A549 (cell line): Measurements from ENCODE around the gene ARHGAP10. TPM values are rescaled to one million over a fixed set of nuclear protein-coding genes. Genes with fewer than 3 reads are reported as not detected.

Source experiments
- ATAC-seq, 2 experiments: fragments of 200-7000 bp in 1 of 2; fragments of >200 bp in 1 of 2; cut with Nextera tagmentation in 1 of 2; cut with Tn5 transposase in 1 of 2; 3 replicates each; pipeline versions ENCODE4 v1.8.0 to v1.9.1; 2018 to 2020; ENCODE audit warnings: mild to moderate bottlenecking in 1 of 2, moderate library complexity in 1 of 2
- CTCF ChIA-PET: fragments of 300-600 bp; sonication (Branson Sonifier 250); formaldehyde crosslinking; extraction: SDS; loops from one replicate; lab custom pipeline; 2021; ENCODE audit warnings: antibody characterized with exemption, inconsistent platforms; lab: Yijun Ruan, JAX
- POLR2A ChIA-PET: fragments of 350-600 bp; formaldehyde crosslinking; extraction: SDS; loops from one replicate; lab custom pipeline; 2021; ENCODE audit warnings: antibody characterized with exemption, inconsistent platforms; lab: Yijun Ruan, JAX
- DNase-seq, 2 experiments: peaks; one replicate each; pipeline versions ENCODE4 v3.0.0 to v3.0.0-alpha.2; 2011 to 2016; ENCODE audit warnings: low read depth in 1 of 2, low spot score in 1 of 2
- FAIRE-seq: peaks from 2 replicates; lab custom pipeline; 2011; peaks lifted over from hg19 to GRCh38; lab: Jason Lieb, UNC
- H3K27ac ChIP-seq, 2 experiments: fragments of >200 bp; sonication (Bioruptor Twin); formaldehyde crosslinking; 3 replicates each; pipeline ENCODE4 v1.5.1; 2016 to 2017
- H3K4me1 ChIP-seq: fragments of >200 bp; sonication (Bioruptor Twin); formaldehyde crosslinking; 3 replicates; pipeline ENCODE4 v1.6.1; 2016
- H3K4me2 ChIP-seq: fragments of >200 bp; sonication (Bioruptor Twin); formaldehyde crosslinking; 3 replicates; pipeline ENCODE4 v1.6.1; 2016
- H3K4me3 ChIP-seq: fragments of >200 bp; sonication (Bioruptor Twin); formaldehyde crosslinking; 3 replicates; pipeline ENCODE4 v1.5.1; 2016
- H3K9me3 ChIP-seq: fragments of >200 bp; sonication (Bioruptor Twin); formaldehyde crosslinking; 3 replicates; pipeline ENCODE4 v1.6.1; 2016
- BHLHE40 ChIP-seq: IDR thresholded peaks from 2 replicates; pipeline ENCODE4 v1.6.1; 2012; ENCODE audit warnings: low read depth, low read length, inconsistent platforms
- CBX2 ChIP-seq: fragments of 200-600 bp; sonication (generic); IDR thresholded peaks from 2 replicates; pipeline ENCODE4 v1.6.1; 2016; ENCODE audit warnings: low read depth, mild to moderate bottlenecking, borderline replicate concordance
- CBX8 ChIP-seq: fragments of 200-600 bp; sonication (generic); IDR thresholded peaks from 2 replicates; pipeline ENCODE4 v1.6.1; 2016
- CEBPB ChIP-seq, 2 experiments: fragments of >200 bp in 1 of 2; sonication (Bioruptor Twin) in 1 of 2; formaldehyde crosslinking in 1 of 2; IDR thresholded peaks; 2 replicates each; pipeline ENCODE4 v1.6.1; 2012 to 2016
- EHF ChIP-seq: fragments of 250-450 bp; sonication (Bioruptor Pico); IDR thresholded peaks from 2 replicates; pipeline ENCODE4 v1.5.0; 2020; ENCODE audit warnings: mild to moderate bottlenecking
- EP300 ChIP-seq, 2 experiments: fragments of >200 bp; sonication (Bioruptor Twin); formaldehyde crosslinking; IDR thresholded peaks; 2 replicates in 1 of 2; 3 replicates in 1 of 2; pipeline ENCODE4 v1.6.1; 2016 to 2017
- ESRRA ChIP-seq: fragments of 150-350 bp; IDR thresholded peaks from 2 replicates; pipeline ENCODE4 v1.6.1; 2014; ENCODE audit warnings: mild to moderate bottlenecking, low read length, borderline replicate concordance
- FOXS1 ChIP-seq: fragments of 250-450 bp; sonication (Bioruptor Pico); IDR thresholded peaks from 2 replicates; pipeline ENCODE4 v1.5.0; 2020; ENCODE audit warnings: mild to moderate bottlenecking, moderate library complexity
- HDAC2 ChIP-seq: fragments of 200-600 bp; sonication (generic); IDR thresholded peaks from 2 replicates; pipeline ENCODE4 v1.6.1; 2016
- HOXA7 ChIP-seq: fragments of 250-450 bp; sonication (Bioruptor Pico); IDR thresholded peaks from 2 replicates; pipeline ENCODE4 v1.5.0; 2020; ENCODE audit warnings: mild to moderate bottlenecking, moderate library complexity
- HOXB13 ChIP-seq: fragments of 250-450 bp; sonication (Bioruptor Pico); IDR thresholded peaks from 2 replicates; pipeline ENCODE4 v1.5.0; 2020; ENCODE audit warnings: low read depth, mild to moderate bottlenecking, moderate library complexity
- HOXB5 ChIP-seq: fragments of 250-450 bp; sonication (Bioruptor Pico); IDR thresholded peaks from 2 replicates; pipeline ENCODE4 v1.5.0; 2020; ENCODE audit warnings: mild to moderate bottlenecking, moderate library complexity
- JUNB ChIP-seq: fragments of >200 bp; sonication (Bioruptor Twin); formaldehyde crosslinking; IDR thresholded peaks from 2 replicates; pipeline ENCODE4 v1.6.1; 2016
- KDM5A ChIP-seq: fragments of 200-600 bp; sonication (generic); IDR thresholded peaks from 2 replicates; pipeline ENCODE4 v1.6.1; 2016; ENCODE audit warnings: antibody characterized with exemption, mild to moderate bottlenecking
- MAX ChIP-seq: IDR thresholded peaks from 2 replicates; pipeline ENCODE4 v1.6.1; 2012
- MAZ ChIP-seq: fragments of 150-350 bp; IDR thresholded peaks from 2 replicates; pipeline ENCODE4 v1.6.1; 2014; ENCODE audit warnings: antibody characterized with exemption, low read depth, low read length, borderline replicate concordance
- MYC ChIP-seq: IDR thresholded peaks from 2 replicates; pipeline ENCODE4 v1.6.1; 2012; ENCODE audit warnings: mild to moderate bottlenecking, inconsistent platforms, low read length, improper control_type of control experiment, borderline replicate concordance
- NPAS2 ChIP-seq: fragments of 250-450 bp; sonication (Bioruptor Pico); IDR thresholded peaks from 2 replicates; pipeline ENCODE4 v1.8.0; 2022; ENCODE audit warnings: mild to moderate bottlenecking, moderate library complexity, borderline replicate concordance
- PHF8 ChIP-seq: fragments of 200-600 bp; sonication (generic); IDR thresholded peaks from 2 replicates; pipeline ENCODE4 v1.6.1; 2016; ENCODE audit warnings: low read depth, mild to moderate bottlenecking, antibody characterized with exemption, moderate library complexity, borderline replicate concordance
- POLR2AphosphoS2 ChIP-seq: conservative IDR thresholded peaks from 2 replicates; pipeline ENCODE4 v1.6.1; 2012; ENCODE audit warnings: low read length, improper control_type of control experiment, inconsistent platforms
- RARB ChIP-seq: fragments of 250-450 bp; sonication (Bioruptor Pico); IDR thresholded peaks from 2 replicates; pipeline ENCODE4 v1.8.0; 2021; ENCODE audit warnings: mild to moderate bottlenecking, moderate library complexity
- RFX5 ChIP-seq: fragments of 450-650 bp; IDR thresholded peaks from 2 replicates; pipeline ENCODE4 v1.7.1; 2014; ENCODE audit warnings: antibody characterized with exemption, mild to moderate bottlenecking, moderate library complexity
- RNF2 ChIP-seq: fragments of 200-600 bp; sonication (generic); IDR thresholded peaks from 2 replicates; pipeline ENCODE4 v1.6.1; 2016; ENCODE audit warnings: low read depth, mild to moderate bottlenecking, antibody characterized with exemption, moderate library complexity, borderline replicate concordance
- SREBF2 ChIP-seq: fragments of 450-650 bp; IDR thresholded peaks from 2 replicates; pipeline ENCODE4 v1.6.1; 2014; ENCODE audit warnings: mild to moderate bottlenecking, moderate library complexity
- TFCP2L1 ChIP-seq: fragments of 250-450 bp; sonication (Bioruptor Pico); IDR thresholded peaks from 2 replicates; pipeline ENCODE4 v1.5.0; 2021; ENCODE audit warnings: mild to moderate bottlenecking
- TP53 ChIP-seq: fragments of 250-450 bp; sonication (Bioruptor Pico); IDR thresholded peaks from 2 replicates; pipeline ENCODE4 v1.5.0; 2021; ENCODE audit warnings: mild to moderate bottlenecking, moderate library complexity
- ZC3H11A ChIP-seq: fragments of 450-650 bp; IDR thresholded peaks from 2 replicates; pipeline ENCODE4 v1.6.1; 2014; ENCODE audit warnings: antibody characterized with exemption, mild to moderate bottlenecking
- WGBS: methylation state at CpG from one replicate; pipeline ENCODE4 v1.1.6; 2017; ENCODE audit errors: missing lambda C conversion rate; 5-methylcytosine and 5-hydroxymethylcytosine counted together
- polyA plus RNA-seq, 4 experiments: library from polyadenylated mRNA; depleted of rRNA in 3 of 4; stranded (reverse); fragments of >200 nt; fragmentation: RNase III in 1 of 4; extraction: RNeasy Plus Mini Kit Qiagen cat#74134 plus additional on column Dnase treatment in 1 of 4; gene quantifications; 2 replicates in 3 of 4; 3 replicates in 1 of 4; pipeline ENCODE4 v1.2.3, GENCODE V29; 2011 to 2017
- TF ChIP-seq, protein P1 (sequence below): fragments of 250-450 bp; sonication (Bioruptor Pico); IDR thresholded peaks from 2 replicates; pipeline ENCODE4 v1.5.0; 2020; ENCODE audit warnings: low read depth, mild to moderate bottlenecking, moderate library complexity
- TF ChIP-seq, protein P2 (sequence below): fragments of 450-650 bp; IDR thresholded peaks from 2 replicates; pipeline ENCODE4 v1.6.1; 2014; ENCODE audit warnings: antibody characterized with exemption
- TF ChIP-seq, protein P3 (sequence below): fragments of 250-450 bp; sonication (Bioruptor Pico); IDR thresholded peaks from 2 replicates; pipeline ENCODE4 v1.5.0; 2021; ENCODE audit warnings: mild to moderate bottlenecking, moderate library complexity, borderline replicate concordance
- TF ChIP-seq, protein P4 (sequence below): IDR thresholded peaks from 2 replicates; pipeline ENCODE4 v1.6.1; 2012; ENCODE audit warnings: low read depth, borderline replicate concordance

ARHGAP10 gene
- polyA plus RNA-seq, 2 of the 4 experiments (the other 2 are of a cell fraction) = 7.0 to 7.2 TPM

- FAIRE-seq (no peak), ATAC-seq (no peak), DNase-seq (no peak)
- Histone ChIP-seq H3K4me3 (no peak overlapping the region), H3K27ac (no peak overlapping the region), H3K4me1 (peaks cover 23% of the 10 kb centered on the region; the same call in 2 of the 3 replicates), H3K4me2 (no peak overlapping the region), H3K9me3 (no peaks in the 10 kb centered on the region)
- ChIA-PET CTCF (interaction anchor here (0.6 to 2.5 kb wide), 5 partner anchors 13 to 149 kb away, joined by 3 to 6 read pairs (median 4); no protein-coding TSS in a partner anchor), POLR2A (no interaction called here)
- 90% methylated on average over 3 of the region's 3 CpGs for WGBS
- TF ChIP-seq ESRRA (no peak), KDM5A (no peak), HDAC2 (no peak), RARB (CRISPR knock-in tag) (no peak), ZC3H11A (no peak), FOXS1 (CRISPR knock-in tag) (no peak), CBX8 (no peak), EHF (no peak), MAZ (no peak), PHF8 (no peak), TP53 (no peak), HOXB13 (CRISPR knock-in tag) (no peak)
- TF ChIP-seq, protein P1, sequence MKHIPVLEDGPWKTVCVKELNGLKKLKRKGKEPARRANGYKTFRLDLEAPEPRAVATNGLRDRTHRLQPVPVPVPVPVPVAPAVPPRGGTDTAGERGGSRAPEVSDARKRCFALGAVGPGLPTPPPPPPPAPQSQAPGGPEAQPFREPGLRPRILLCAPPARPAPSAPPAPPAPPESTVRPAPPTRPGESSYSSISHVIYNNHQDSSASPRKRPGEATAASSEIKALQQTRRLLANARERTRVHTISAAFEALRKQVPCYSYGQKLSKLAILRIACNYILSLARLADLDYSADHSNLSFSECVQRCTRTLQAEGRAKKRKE = no peak
- TF ChIP-seq, protein P2, sequence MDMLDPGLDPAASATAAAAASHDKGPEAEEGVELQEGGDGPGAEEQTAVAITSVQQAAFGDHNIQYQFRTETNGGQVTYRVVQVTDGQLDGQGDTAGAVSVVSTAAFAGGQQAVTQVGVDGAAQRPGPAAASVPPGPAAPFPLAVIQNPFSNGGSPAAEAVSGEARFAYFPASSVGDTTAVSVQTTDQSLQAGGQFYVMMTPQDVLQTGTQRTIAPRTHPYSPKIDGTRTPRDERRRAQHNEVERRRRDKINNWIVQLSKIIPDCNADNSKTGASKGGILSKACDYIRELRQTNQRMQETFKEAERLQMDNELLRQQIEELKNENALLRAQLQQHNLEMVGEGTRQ = no peak
- TF ChIP-seq, protein P3, sequence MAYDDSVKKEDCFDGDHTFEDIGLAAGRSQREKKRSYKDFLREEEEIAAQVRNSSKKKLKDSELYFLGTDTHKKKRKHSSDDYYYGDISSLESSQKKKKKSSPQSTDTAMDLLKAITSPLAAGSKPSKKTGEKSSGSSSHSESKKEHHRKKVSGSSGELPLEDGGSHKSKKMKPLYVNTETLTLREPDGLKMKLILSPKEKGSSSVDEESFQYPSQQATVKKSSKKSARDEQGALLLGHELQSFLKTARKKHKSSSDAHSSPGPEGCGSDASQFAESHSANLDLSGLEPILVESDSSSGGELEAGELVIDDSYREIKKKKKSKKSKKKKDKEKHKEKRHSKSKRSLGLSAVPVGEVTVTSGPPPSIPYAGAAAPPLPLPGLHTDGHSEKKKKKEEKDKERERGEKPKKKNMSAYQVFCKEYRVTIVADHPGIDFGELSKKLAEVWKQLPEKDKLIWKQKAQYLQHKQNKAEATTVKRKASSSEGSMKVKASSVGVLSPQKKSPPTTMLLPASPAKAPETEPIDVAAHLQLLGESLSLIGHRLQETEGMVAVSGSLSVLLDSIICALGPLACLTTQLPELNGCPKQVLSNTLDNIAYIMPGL (CRISPR knock-in tag) = no peak
- TF ChIP-seq, protein P4, sequence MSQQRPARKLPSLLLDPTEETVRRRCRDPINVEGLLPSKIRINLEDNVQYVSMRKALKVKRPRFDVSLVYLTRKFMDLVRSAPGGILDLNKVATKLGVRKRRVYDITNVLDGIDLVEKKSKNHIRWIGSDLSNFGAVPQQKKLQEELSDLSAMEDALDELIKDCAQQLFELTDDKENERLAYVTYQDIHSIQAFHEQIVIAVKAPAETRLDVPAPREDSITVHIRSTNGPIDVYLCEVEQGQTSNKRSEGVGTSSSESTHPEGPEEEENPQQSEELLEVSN = no peak
These were observed 8.3 kb downstream of the ARHGAP10 start for GRCh38 chr4:147740176-147740575.

DNA sequence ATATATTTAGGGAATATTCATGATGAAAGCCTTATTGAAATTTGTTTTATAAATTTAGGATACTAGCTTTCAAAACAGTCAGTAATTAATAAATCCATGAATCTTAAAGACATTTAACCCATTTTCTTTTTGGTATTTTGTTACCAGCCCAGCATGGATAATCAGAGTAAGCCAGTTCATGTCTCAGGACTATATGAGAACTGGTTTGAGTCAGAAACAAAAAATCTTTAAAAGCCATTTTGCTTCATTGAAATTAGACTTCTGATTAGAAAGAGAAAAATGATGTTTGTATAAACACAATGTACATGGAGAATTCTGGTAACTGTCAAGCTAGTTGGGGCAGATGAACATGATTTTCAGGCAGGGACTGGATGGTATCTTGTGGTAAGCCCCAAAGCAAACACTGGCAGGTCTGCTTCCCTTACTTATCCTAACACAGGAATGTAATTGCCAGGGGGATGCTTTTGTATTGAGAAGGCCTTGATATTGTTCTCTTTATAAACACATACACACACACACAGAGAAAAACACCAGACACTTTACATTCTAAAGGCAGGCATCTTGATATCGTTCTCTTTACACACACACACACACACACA lies 9.4 kb downstream of the ARHGAP10 start:
- 82% methylated on average over 1 of the region's 1 CpG for WGBS
- no peak overlapping the region for H3K4me2 ChIP-seq
- ChIA-PET CTCF (interaction anchor here (1.3 to 1.4 kb wide), 2 partner anchors 12 to 31 kb away, joined by 3 to 4 read pairs; no protein-coding TSS in a partner anchor), POLR2A (no interaction called here)
- H3K9me3 ChIP-seq = no peaks in the 10 kb centered on the region
- ATAC-seq = no peak; a peak in 1 of 6 replicates
- FAIRE-seq = no peak
- TF ChIP-seq TP53 = no peak
- TF ChIP-seq JUNB = no peak
- no peak for TF ChIP-seq TFCP2L1 (CRISPR knock-in tag)
- TF ChIP-seq HDAC2 = no peak
- no peak for TF ChIP-seq RFX5
- TF ChIP-seq, protein P2 = no peak
- TF ChIP-seq CEBPB (IDR thresholded peaks at IDR 0.05) = no peak
- TF ChIP-seq, protein P3 (CRISPR knock-in tag) = no peak
- no peak for TF ChIP-seq EP300 (IDR thresholded peaks at IDR 0.05)
- no peak for TF ChIP-seq POLR2AphosphoS2
- TF ChIP-seq HOXB5 (CRISPR knock-in tag) = no peak
- TF ChIP-seq HOXA7 (CRISPR knock-in tag) = no peak
- no peak for TF ChIP-seq MAX
- no peak for TF ChIP-seq HOXB13 (CRISPR knock-in tag)
- no peak for TF ChIP-seq BHLHE40
- TF ChIP-seq CBX2 = no peak
- no peak for TF ChIP-seq RNF2
- no peak for TF ChIP-seq MYC
- TF ChIP-seq NPAS2 (CRISPR knock-in tag) = no peak
- TF ChIP-seq SREBF2 = no peak
- no peak overlapping the region for H3K27ac ChIP-seq
- no peak overlapping the region for H3K4me3 ChIP-seq
- peaks cover 12% of the 10 kb centered on the region; the same call in 2 of the 3 replicates for H3K4me1 ChIP-seq
- no peak for DNase-seq
